GM12864 (cell line): ENCODE results near the gene YKT6.

Source experiments
- DNase-seq: peaks from one replicate; pipeline ENCODE4 v3.0.0-alpha.2; 2011; ENCODE audit warnings: low read depth
- H3K4me3 ChIP-seq: 2 replicates; pipeline ENCODE4 v1.5.1; 2011; ENCODE audit warnings: mild to moderate bottlenecking, low read depth, low read length, control low read depth
- CTCF ChIP-seq: IDR thresholded peaks from 2 replicates; pipeline ENCODE4 v1.5.1; 2011; ENCODE audit warnings: low read depth, mild to moderate bottlenecking, moderate library complexity, low read length, control low read depth, inconsistent platforms; ENCODE audit errors: missing control alignments

The YKT6 gene

GRCh38 chr7:44228571-44229350, 28.0 kb downstream of the YKT6 start:
- no peak overlapping the region for H3K4me3 ChIP-seq
- no peak for DNase-seq
- no peak for TF ChIP-seq CTCF

GRCh38 chr7:44229546-44230105, 28.8 kb downstream of the YKT6 start:
- H3K4me3 ChIP-seq = no peak overlapping the region
- DNase-seq = no peak
- TF ChIP-seq CTCF = no peak

GRCh38 chr7:44230286-44230685, 29.5 kb downstream of the YKT6 start:
- DNase-seq = no peak
- no peak overlapping the region for H3K4me3 ChIP-seq

GRCh38 chr7:44231088-44231487, 30.3 kb downstream of the YKT6 start:
- DNase-seq = no peak
- TF ChIP-seq CTCF = no peak
- no peak overlapping the region for H3K4me3 ChIP-seq

More at GRCh38 chr7:44230286-44230685, 29.5 kb downstream of the YKT6 start:
- TF ChIP-seq CTCF = no peak

GRCh38 chr7:44232396-44232795, 31.6 kb downstream of the YKT6 start:
- DNase-seq = no peak
- H3K4me3 ChIP-seq = no peak overlapping the region
- no peak for TF ChIP-seq CTCF

GRCh38 chr7:44232901-44233715, 32.3 kb downstream of the YKT6 start:
- no peak for DNase-seq
- no peak overlapping the region for H3K4me3 ChIP-seq
- TF ChIP-seq CTCF = no peak
